Measurements from ENCODE around the gene CERKL. TPM values are rescaled to one million over a fixed set of nuclear protein-coding genes. Genes with fewer than 3 reads are reported as not detected.

CERKL gene
- total RNA-seq, 2 donors from 2014 or later = not detected

DNA sequence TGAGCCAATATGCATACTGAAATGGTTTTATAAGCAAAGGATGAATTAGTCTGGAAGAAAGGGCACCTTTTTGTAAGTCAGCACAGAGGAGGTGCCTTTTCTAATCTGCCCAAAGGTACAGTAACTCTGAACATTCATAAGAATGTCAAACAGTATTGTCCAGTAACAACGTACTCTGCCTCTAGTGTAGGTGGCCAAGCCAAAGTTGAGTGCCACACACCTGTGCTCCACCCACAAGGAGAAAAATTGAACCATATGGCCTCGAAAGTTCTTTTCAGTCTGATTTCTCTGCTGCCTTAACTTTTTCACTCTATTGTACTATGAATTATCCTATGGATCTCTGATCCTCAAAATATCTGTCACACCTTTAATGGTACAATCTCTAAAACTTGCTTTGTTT, 86.8 kb downstream of the CERKL start:
- Histone ChIP-seq H3K27ac (no peak overlapping the region), H3K4me3 (no peak overlapping the region), H3K27me3 (no peaks in the 10 kb centered on the region), H3K9me3 (no peaks in the 10 kb centered on the region), H3K36me3 (no peaks in the 10 kb centered on the region), H3K4me1 (no peaks in the 10 kb centered on the region)
- TF ChIP-seq, protein P1, sequence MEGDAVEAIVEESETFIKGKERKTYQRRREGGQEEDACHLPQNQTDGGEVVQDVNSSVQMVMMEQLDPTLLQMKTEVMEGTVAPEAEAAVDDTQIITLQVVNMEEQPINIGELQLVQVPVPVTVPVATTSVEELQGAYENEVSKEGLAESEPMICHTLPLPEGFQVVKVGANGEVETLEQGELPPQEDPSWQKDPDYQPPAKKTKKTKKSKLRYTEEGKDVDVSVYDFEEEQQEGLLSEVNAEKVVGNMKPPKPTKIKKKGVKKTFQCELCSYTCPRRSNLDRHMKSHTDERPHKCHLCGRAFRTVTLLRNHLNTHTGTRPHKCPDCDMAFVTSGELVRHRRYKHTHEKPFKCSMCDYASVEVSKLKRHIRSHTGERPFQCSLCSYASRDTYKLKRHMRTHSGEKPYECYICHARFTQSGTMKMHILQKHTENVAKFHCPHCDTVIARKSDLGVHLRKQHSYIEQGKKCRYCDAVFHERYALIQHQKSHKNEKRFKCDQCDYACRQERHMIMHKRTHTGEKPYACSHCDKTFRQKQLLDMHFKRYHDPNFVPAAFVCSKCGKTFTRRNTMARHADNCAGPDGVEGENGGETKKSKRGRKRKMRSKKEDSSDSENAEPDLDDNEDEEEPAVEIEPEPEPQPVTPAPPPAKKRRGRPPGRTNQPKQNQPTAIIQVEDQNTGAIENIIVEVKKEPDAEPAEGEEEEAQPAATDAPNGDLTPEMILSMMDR (IDR thresholded peaks at IDR 0.05) = no peak
- DNase-seq (ENCODE audit: low spot score) = no peak

- no peak for DNase-seq (ENCODE audit: low spot score)
- TF ChIP-seq, protein P1 (IDR thresholded peaks at IDR 0.05) = no peak
- H3K4me3 ChIP-seq = no peak overlapping the region
These were observed 90.4 kb downstream of the CERKL start for GRCh38 chr2:181566334-181567032.

DNA sequence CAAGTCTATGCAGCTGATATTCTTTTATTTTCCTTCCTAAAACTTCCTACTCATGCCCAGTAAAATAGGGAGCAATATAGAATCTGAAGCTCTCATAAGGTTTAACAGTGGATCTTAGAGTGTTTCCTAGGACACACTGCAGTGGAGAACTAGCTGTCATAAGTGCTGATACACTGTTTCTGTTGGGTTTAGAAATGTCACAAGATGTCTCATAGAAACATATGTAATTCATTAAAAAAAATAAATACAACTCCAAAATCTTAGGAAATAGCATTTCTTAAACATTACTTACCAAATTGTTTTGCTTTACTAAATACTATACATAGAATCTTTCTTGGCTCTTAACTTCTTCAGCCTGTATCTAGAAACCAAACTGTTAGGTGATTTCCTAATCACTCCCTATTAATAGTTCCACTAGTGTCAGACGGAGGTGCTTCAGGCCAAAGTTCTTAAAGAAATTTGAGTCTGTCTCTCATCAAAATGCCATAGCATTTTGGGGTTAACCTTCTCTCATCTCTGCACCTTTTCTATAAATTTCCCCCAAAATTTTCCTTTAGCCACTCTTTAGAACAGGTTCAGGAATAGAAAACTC, 93.7 kb downstream of the CERKL start:
- TF ChIP-seq, protein P1 (IDR thresholded peaks at IDR 0.05) = no peak
- Histone ChIP-seq H3K9me3 (no peaks in the 10 kb centered on the region), H3K36me3 (no peaks in the 10 kb centered on the region), H3K27me3 (no peaks in the 10 kb centered on the region), H3K27ac (no peak overlapping the region), H3K4me3 (no peak overlapping the region), H3K4me1 (no peaks in the 10 kb centered on the region)
- no peak for DNase-seq (ENCODE audit: low spot score)

More at GRCh38 chr2:181566334-181567032, 90.4 kb downstream of the CERKL start:
- Histone ChIP-seq H3K27me3 (no peaks in the 10 kb centered on the region), H3K4me1 (no peaks in the 10 kb centered on the region), H3K36me3 (no peaks in the 10 kb centered on the region), H3K27ac (no peak overlapping the region), H3K9me3 (no peaks in the 10 kb centered on the region)

- no peak overlapping the region for H3K4me3 ChIP-seq
- H3K9me3 ChIP-seq = no peaks in the 10 kb centered on the region
- H3K27ac ChIP-seq = no peak overlapping the region
- no peak for DNase-seq (ENCODE audit: low spot score)
- TF ChIP-seq, protein P1 (IDR thresholded peaks at IDR 0.05) = no peak
- H3K36me3 ChIP-seq = no peaks in the 10 kb centered on the region
- no peaks in the 10 kb centered on the region for H3K4me1 ChIP-seq
- H3K27me3 ChIP-seq = no peaks in the 10 kb centered on the region
These were observed 98.5 kb downstream of the CERKL start for GRCh38 chr2:181558371-181558770.

DNA sequence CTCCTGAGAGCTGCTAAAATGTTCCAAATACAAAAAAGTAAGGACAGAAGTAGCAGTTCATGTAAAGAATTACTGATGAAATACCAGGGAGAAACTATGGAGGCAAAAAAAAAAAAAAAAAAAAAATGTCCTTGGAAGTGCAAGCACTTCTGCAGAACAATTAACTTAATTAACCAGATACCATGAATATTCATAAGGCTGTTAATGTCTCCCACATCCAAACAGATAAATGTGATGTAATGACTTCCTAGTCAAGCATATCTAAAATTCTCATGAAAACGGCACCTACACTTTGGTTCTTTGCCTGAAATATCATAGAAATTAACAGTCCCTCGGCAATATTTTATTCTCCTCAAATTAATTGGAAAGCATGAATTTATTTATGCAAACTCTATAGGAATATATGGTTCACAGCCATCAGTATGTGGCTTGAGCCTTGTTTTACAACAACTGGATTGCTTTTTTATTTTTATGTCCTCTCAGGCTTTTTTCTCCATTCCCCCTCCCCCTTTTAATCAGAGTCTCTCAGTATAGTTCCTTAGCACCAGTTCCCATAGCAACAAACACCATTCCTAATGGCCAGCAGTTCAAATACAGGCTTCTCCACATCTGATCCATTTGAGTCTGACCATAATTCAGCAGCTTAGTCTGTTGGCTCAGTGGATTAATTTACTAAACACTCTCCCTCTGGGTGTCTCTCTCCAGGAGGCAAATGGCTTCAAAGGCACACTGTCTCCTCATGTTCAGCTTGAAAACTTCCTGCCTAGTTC, 102.7 kb downstream of the CERKL start:
- Histone ChIP-seq H3K4me1 (no peaks in the 10 kb centered on the region), H3K27me3 (no peaks in the 10 kb centered on the region), H3K36me3 (no peaks in the 10 kb centered on the region), H3K27ac (no peak overlapping the region), H3K4me3 (no peak overlapping the region), H3K9me3 (no peaks in the 10 kb centered on the region)
- no peak for DNase-seq (ENCODE audit: low spot score)
- TF ChIP-seq, protein P1 (IDR thresholded peaks at IDR 0.05) = no peak

Measured in right atrium auricular region (tissue), 2 donors.